GM13976 (cell line): ENCODE measurements around the gene SUSD2.
"Not testable (repeated sequence)": the region's sequence is repeated elsewhere in the genome, so short reads cannot be mapped to it uniquely, and the experiment has no call there.

Source experiments
- DNase-seq: peaks from one replicate; pipeline ENCODE4 v3.0.0; 2012; ENCODE audit warnings: low spot score
- in situ Hi-C: fragments of 300-500 bp; cut with MboI; formaldehyde crosslinking; loops from one replicate; pipeline ENCODE4 v1.12.0; 2022; ENCODE audit warnings: low sequenced_read_pairs, mixed read lengths, inconsistent platforms; ENCODE audit not compliant: unreplicated experiment
- TF ChIP-seq, protein P1 (sequence below): IDR thresholded peaks from 2 replicates; pipeline ENCODE4 v1.5.1; 2012; ENCODE audit warnings: borderline replicate concordance, mild to moderate bottlenecking; ENCODE audit not compliant: insufficient read depth; ENCODE audit errors: extremely low read depth, missing control alignments, control extremely low read depth

Gene SUSD2

DNA sequence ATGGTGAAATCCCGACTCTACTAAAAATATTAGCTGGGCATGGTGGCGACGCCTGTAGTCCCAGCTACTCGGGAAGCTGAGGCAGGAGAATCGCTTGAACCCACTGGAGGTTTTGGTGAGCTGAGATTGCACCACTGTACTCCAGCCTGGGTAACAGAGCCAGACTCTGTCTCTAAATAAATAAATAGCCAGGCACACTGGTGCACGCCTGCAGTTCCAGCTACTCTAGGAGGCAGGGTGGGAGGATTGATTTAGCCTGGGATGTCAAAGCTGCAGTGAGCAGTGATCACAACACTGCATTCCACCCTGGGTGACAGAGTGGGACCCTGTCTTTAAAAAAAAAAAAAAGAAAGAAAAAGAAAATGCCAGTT is 17.4 kb downstream of the SUSD2 start:
- TF ChIP-seq, protein P1, sequence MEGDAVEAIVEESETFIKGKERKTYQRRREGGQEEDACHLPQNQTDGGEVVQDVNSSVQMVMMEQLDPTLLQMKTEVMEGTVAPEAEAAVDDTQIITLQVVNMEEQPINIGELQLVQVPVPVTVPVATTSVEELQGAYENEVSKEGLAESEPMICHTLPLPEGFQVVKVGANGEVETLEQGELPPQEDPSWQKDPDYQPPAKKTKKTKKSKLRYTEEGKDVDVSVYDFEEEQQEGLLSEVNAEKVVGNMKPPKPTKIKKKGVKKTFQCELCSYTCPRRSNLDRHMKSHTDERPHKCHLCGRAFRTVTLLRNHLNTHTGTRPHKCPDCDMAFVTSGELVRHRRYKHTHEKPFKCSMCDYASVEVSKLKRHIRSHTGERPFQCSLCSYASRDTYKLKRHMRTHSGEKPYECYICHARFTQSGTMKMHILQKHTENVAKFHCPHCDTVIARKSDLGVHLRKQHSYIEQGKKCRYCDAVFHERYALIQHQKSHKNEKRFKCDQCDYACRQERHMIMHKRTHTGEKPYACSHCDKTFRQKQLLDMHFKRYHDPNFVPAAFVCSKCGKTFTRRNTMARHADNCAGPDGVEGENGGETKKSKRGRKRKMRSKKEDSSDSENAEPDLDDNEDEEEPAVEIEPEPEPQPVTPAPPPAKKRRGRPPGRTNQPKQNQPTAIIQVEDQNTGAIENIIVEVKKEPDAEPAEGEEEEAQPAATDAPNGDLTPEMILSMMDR, result no peak
- in situ Hi-C loops, result no loop called here
- no peak for DNase-seq

DNA sequence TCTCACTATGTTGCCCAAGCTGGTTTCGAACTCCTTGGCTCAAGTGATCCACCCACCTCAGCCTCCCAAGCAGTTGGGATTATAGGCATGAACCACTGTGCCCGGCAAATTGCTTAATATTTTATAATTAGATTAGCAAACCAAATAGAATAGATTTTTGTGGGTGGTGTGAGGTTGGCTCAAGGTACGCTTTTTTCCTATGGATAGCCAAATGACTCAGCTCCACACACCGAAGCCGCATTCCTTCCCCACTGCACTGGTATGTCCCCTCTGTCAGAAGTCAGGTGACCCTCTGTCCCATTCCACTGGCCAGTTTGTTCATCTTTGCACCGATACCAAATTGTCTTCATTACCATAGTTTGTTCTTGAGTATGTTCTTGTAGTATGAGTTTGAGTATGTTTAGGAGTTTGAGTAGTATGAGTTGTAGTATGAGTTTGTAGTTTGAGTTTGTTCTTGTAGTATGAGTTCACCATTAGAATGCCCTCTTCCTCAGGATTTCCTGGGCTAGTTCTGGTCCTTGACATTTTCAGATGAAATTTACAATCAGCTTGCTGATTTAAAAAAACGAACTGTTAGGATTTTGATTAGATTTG is 19.4 kb downstream of the SUSD2 start:
- no peak for DNase-seq
- in situ Hi-C loops, result no loop called here
- TF ChIP-seq, protein P1, result no peak

DNA sequence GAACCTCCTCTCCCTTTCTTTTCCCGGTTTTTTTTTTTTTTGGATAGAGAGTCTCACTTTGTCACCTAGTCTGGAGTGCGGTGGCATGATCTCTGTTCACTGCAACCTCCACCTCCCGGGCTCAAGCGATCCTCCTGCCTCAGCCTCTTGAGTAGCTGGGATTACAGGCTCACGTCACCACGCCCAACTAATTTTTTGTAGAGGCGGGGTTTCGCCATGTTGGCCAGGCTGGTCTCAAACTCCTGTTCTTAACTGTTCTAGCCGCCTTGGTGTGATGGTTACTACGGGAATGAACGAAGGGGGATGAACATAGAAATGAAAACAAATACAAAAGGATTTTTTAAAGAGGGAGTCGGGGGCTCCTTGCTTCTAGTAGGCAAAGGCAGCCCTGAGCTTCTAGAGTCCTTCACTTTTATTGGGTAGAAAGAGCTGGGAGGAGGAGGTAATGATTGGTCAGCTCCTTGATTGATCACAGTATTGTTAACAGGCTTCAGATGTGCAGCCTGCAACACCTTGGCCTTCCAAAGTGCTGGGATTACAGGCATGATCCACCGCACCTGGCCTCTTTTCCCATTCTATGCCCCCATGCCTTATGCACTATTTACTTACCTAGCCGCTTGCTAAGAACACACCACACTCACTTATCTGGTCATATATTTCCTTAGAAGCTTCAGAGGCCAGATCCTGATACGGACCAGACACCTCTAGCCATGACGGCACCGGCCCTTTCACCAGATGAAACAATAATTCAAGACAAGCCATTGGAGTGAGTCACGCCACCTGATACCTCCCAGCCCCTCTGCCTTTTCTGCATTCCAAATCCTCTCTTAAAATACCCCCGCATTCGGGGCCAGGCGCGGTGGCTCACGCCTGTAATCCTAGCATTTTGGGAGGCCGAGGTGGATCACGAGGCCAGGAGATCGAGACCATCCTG is 20.7 kb downstream of the SUSD2 start:
- in situ Hi-C loops, result no loop called here
- TF ChIP-seq, protein P1, result no peak
- no peak for DNase-seq

DNA sequence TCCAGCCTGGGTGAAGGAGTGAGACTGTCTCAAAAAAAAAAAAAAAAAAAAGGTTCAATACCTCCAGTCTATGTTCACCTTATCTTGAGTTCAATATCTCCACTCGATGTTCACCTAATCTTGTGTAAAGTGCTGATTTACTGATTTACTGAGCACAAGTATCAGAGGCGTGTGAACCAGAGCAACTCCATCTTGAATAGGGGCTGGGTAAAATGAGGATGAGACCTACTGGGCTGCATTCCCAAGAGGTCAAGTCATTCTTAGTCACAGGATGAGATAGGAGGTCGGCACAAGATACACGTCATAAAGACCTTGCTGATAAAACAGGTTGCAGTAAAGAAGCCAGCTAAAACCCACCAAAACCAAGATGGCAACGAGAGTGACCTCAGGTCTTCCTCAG is 22.6 kb downstream of the SUSD2 start:
- in situ Hi-C loops, DNase-seq: not testable (repeated sequence)

DNA sequence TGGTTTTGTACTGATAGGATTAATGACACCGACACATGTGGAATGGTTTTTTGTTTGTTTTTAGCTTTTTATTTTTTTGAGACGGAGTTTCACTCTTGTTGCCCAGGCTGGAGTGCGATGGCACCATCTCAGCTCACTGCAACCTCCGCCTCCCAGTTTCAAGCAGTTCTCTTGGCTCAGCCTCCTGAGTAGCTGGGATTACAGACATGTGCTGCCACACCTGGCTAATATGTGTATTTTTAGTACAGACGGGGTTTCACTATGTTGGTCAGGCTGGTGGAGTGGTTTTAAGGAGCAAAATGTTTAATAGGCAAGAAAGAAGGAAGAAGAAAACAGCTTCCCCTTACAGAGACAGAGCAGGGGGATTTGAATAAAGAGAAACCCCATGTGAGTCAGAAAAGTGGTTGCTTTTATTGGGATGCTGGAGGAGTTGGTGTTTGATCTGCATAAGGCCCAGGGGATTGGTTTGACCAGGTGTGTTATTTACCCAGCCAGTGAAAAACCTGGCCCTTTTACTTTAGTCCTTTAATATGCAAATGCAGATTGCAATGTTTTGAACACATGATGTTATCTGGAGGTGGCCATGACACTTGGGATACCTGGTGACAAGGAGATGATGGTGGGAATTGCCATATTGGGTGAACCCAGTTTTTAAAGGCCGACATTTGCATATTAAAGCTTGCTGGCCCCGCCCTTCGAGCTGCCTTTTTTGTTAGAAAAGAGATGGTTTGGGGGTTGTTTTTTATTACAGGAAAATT is 24.3 kb downstream of the SUSD2 start:
- in situ Hi-C loops, result no loop called here
- DNase-seq, result no peak
- TF ChIP-seq, protein P1, result no peak

DNA sequence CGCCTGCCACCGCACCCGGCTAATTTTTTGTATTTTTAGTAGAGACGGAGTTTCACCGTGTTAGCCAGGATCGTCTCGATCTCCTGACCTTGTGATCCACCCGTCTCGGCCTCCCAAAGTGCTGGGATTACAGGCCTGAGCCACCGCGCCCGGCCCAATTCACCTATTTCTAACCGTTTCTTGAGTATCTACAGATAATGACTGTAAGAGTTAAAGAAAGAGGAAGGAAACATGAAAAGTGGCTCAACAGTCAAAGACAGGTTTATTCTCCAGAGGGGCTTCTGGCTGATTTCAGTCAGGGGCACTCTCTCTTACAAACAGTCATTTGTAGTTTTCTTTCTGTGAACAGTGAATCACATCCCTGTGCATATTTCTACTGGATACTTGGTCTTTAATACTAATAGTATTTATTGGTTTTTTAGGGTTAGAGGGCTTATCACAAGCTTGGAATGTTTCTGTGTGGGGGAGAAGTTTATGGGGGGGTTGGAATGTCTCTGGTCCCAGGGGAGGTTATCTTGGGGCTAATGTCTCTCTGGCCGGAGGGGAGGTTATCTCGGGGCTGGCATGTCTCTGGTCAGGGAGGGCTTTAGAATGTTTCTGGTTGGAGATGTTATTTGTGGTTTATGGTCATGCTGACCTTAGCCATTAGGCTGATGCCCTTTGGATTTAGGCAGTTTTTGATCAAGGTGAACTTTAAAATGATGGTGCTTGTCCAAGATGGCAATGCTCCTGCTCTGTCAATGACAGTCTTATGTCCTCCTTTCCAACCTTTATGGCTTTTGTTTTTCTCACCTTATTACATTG is 25.4 kb downstream of the SUSD2 start:
- DNase-seq, in situ Hi-C loops: not testable (repeated sequence)

DNA sequence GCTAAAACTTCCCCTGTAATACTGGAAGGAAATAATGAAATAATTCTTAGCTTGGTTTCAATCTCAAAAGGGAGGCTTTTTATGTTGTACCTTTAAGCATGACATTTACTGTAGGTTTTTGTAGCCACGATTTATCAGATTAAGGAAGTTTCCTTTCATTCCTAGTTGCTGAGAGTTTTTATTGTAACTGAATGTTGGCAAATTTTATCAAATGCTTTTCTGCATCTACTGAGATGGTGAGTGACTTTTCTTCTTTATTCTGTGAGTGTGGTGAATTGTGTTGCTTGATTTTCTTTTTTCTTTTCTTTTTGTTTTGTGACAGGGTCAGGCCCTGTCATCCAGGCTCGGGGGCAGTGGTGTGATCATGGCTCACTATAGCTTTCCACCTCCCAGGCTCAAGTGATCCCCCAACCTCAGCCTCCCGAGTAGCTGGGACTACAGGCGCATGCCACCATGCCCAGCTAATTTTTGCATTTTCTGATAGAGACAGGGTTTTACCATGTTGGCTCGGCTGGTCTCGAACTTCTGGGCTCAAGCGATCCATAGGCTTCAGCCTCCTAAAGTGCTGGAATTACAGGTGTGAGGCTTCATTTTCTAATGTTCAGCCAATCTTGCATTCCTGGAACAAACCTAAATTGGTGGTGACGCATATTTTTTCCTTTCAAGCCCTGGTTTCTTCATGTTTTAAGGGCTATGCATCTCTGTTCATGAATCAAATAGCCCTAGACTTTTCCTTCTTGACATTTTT is 26.2 kb downstream of the SUSD2 start:
- TF ChIP-seq, protein P1, result no peak
- in situ Hi-C loops, result no loop called here
- DNase-seq, result no peak
